K562 (cell line): ENCODE measurements around the gene KLHDC10.

Source experiments
- BACH1 ChIP-seq: fragments of 200-800 bp; sonication (Bioruptor generic); IDR thresholded peaks from 2 replicates; pipeline ENCODE4 v1.6.1; 2016; ENCODE audit warnings: missing genetic modification characterization, missing compliant biosample characterization
- EGR1 ChIP-seq: fragments of 450-650 bp; conservative IDR thresholded peaks from 2 replicates; pipeline ENCODE4 v1.6.1; 2017; ENCODE audit warnings: mild to moderate bottlenecking
- KLF10 ChIP-seq: fragments of 250-450 bp; sonication (Bioruptor Pico); IDR thresholded peaks from 2 replicates; pipeline ENCODE4 v1.6.1; 2021; ENCODE audit warnings: matching md5 sums
- NCOR1 ChIP-seq: fragments of 450-650 bp; IDR thresholded peaks from 2 replicates; pipeline ENCODE4 v1.6.1; 2016; ENCODE audit warnings: mild to moderate bottlenecking, moderate library complexity
- POLR2A ChIP-seq: fragments of 450-650 bp; conservative IDR thresholded peaks from 2 replicates; pipeline ENCODE4 v1.6.1; 2016
- PRPF4 ChIP-seq: fragments of 200-400 bp; formaldehyde crosslinking; IDR thresholded peaks from one replicate; pipeline ENCODE4 v1.6.1; 2017; ENCODE audit warnings: low read length, low read depth, mild to moderate bottlenecking; ENCODE audit not compliant: insufficient read depth, poor library complexity, severe bottlenecking
- SRSF1 ChIP-seq: fragments of 200-400 bp; formaldehyde crosslinking; IDR thresholded peaks from 2 replicates; pipeline ENCODE4 v1.6.1; 2017; ENCODE audit warnings: mild to moderate bottlenecking, low read depth, low read length, moderate library complexity
- TCF7L2 ChIP-seq: fragments of 150-350 bp; IDR thresholded peaks from 2 replicates; pipeline ENCODE4 v1.6.1; 2016; ENCODE audit warnings: low read depth, mild to moderate bottlenecking, low read length, moderate library complexity
- ZNF699 ChIP-seq: fragments of 250-450 bp; sonication (Bioruptor Pico); IDR thresholded peaks from 2 replicates; pipeline ENCODE4 v1.8.0; 2021; ENCODE audit warnings: mild to moderate bottlenecking, moderate library complexity; ENCODE audit not compliant: insufficient replicate concordance
- TF ChIP-seq, protein P1 (sequence below), 3 experiments: IDR thresholded peaks in 2 of 3; conservative IDR thresholded peaks in 1 of 3; 2 replicates each; pipeline ENCODE4 v1.5.1; 2011 to 2012; ENCODE audit warnings: low read length in 3 of 3, mild to moderate bottlenecking in 3 of 3, control low read depth in 2 of 3, improper control_type of control experiment in 1 of 3, inconsistent platforms in 1 of 3, low read depth in 1 of 3, mixed read lengths in 1 of 3, moderate library complexity in 1 of 3; ENCODE audit not compliant: insufficient read depth in 2 of 3
- TF ChIP-seq, protein P2 (sequence below): fragments of 250-450 bp; sonication (Bioruptor Pico); IDR thresholded peaks from 2 replicates; pipeline ENCODE4 v1.8.0; 2022; ENCODE audit warnings: moderate library complexity, mild to moderate bottlenecking, inconsistent platforms

DNA sequence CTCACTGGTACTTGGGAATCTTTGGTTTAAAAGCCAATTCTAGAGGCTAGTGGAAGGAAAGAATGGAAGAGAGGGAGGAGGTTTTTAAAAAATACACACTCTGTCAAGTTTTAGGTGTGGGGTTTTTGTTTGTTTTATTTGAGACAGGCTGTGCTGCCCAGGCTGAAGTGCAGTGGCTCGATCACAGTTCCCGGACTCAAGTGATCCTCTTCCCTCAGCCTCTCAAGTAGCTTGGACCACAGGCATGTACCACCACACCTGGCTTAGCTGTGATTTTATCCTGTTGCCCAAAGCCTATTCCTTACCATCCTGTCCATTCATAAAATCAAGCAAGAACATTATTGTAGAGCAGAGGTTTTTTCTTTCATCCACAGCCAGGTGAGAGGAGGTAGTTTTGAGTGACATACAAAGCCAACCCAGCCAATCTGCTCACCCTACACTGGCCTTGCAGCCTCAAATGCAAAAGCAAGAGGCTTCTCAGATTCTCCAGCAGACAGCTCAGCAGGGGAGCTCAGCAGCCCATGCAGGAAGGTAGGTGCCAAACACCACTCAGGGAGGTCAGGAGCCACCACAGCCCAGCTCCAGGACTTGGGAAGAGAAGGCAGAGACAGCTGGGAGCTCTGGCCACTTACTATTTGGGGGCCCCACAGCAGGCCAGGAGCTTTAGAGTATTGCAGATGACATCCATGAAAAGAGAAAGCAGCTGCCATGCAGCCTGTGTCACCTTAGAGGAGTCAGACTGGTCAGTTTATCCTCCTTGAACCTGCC lies 69.0 kb downstream of the KLHDC10 start:
- TF ChIP-seq, protein P1, sequence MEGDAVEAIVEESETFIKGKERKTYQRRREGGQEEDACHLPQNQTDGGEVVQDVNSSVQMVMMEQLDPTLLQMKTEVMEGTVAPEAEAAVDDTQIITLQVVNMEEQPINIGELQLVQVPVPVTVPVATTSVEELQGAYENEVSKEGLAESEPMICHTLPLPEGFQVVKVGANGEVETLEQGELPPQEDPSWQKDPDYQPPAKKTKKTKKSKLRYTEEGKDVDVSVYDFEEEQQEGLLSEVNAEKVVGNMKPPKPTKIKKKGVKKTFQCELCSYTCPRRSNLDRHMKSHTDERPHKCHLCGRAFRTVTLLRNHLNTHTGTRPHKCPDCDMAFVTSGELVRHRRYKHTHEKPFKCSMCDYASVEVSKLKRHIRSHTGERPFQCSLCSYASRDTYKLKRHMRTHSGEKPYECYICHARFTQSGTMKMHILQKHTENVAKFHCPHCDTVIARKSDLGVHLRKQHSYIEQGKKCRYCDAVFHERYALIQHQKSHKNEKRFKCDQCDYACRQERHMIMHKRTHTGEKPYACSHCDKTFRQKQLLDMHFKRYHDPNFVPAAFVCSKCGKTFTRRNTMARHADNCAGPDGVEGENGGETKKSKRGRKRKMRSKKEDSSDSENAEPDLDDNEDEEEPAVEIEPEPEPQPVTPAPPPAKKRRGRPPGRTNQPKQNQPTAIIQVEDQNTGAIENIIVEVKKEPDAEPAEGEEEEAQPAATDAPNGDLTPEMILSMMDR (IDR thresholded peaks at IDR 0.05 in 2 of 3, conservative IDR thresholded peaks at IDR 0.05 in 1 of 3; ENCODE audit: insufficient read depth in 2 of 3, low read depth in 1 of 3, low read length in 3 of 3) = no peak
- TF ChIP-seq SRSF1 = no peak
- TF ChIP-seq POLR2A = no peak
- no peak for TF ChIP-seq KLF10
- TF ChIP-seq PRPF4 = no peak
- TF ChIP-seq EGR1 = no peak
- no peak for TF ChIP-seq NCOR1
- no peak for TF ChIP-seq ZNF699 (CRISPR knock-in tag)
- TF ChIP-seq TCF7L2 = no peak
- no peak for TF ChIP-seq BACH1 (tag)
- TF ChIP-seq, protein P2, sequence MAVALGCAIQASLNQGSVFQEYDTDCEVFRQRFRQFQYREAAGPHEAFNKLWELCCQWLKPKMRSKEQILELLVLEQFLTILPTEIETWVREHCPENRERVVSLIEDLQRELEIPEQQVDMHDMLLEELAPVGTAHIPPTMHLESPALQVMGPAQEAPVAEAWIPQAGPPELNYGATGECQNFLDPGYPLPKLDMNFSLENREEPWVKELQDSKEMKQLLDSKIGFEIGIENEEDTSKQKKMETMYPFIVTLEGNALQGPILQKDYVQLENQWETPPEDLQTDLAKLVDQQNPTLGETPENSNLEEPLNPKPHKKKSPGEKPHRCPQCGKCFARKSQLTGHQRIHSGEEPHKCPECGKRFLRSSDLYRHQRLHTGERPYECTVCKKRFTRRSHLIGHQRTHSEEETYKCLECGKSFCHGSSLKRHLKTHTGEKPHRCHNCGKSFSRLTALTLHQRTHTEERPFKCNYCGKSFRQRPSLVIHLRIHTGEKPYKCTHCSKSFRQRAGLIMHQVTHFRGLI (CRISPR knock-in tag) = no peak
